ENCODE results near the gene SOCS6.

DNA sequence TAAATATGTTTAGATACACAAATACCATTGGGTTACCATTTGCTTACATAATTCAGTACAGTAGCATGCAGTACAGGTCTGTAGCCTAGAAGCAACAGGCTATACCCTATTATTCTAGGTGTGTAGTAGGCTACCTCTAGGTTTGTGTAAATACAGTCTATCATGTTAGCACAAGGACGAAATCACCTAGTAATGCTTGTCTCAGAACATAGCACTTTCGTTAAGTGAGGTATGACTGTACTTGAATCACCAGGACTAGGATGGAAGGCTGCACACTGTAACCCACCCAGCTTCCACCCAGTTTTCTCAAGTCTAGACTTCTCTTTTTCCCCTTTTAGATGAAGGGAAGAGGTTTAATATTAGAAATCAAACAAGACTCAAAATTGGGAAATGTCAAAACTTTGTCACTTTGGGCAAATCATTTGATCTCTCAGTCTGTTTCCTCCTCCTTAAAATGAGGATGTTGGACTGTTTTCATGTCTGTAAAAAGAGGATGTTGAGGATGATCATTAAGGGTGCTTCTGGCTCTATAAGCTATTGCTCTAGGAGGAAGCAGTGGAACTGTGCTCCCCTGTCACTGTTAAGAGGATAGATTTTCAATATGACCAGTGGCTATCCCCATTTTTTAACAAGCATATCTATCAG is 3.7 kb upstream of the SOCS6 start:
- TF ChIP-seq, protein P1, sequence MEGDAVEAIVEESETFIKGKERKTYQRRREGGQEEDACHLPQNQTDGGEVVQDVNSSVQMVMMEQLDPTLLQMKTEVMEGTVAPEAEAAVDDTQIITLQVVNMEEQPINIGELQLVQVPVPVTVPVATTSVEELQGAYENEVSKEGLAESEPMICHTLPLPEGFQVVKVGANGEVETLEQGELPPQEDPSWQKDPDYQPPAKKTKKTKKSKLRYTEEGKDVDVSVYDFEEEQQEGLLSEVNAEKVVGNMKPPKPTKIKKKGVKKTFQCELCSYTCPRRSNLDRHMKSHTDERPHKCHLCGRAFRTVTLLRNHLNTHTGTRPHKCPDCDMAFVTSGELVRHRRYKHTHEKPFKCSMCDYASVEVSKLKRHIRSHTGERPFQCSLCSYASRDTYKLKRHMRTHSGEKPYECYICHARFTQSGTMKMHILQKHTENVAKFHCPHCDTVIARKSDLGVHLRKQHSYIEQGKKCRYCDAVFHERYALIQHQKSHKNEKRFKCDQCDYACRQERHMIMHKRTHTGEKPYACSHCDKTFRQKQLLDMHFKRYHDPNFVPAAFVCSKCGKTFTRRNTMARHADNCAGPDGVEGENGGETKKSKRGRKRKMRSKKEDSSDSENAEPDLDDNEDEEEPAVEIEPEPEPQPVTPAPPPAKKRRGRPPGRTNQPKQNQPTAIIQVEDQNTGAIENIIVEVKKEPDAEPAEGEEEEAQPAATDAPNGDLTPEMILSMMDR (IDR thresholded peaks at IDR 0.05; ENCODE audit: low read depth, low read length, missing input control), result no peak
- TF ChIP-seq SP1 (IDR thresholded peaks at IDR 0.05), result no peak
- TF ChIP-seq, protein P2, sequence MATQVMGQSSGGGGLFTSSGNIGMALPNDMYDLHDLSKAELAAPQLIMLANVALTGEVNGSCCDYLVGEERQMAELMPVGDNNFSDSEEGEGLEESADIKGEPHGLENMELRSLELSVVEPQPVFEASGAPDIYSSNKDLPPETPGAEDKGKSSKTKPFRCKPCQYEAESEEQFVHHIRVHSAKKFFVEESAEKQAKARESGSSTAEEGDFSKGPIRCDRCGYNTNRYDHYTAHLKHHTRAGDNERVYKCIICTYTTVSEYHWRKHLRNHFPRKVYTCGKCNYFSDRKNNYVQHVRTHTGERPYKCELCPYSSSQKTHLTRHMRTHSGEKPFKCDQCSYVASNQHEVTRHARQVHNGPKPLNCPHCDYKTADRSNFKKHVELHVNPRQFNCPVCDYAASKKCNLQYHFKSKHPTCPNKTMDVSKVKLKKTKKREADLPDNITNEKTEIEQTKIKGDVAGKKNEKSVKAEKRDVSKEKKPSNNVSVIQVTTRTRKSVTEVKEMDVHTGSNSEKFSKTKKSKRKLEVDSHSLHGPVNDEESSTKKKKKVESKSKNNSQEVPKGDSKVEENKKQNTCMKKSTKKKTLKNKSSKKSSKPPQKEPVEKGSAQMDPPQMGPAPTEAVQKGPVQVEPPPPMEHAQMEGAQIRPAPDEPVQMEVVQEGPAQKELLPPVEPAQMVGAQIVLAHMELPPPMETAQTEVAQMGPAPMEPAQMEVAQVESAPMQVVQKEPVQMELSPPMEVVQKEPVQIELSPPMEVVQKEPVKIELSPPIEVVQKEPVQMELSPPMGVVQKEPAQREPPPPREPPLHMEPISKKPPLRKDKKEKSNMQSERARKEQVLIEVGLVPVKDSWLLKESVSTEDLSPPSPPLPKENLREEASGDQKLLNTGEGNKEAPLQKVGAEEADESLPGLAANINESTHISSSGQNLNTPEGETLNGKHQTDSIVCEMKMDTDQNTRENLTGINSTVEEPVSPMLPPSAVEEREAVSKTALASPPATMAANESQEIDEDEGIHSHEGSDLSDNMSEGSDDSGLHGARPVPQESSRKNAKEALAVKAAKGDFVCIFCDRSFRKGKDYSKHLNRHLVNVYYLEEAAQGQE (IDR thresholded peaks at IDR 0.05), result no peak
- TF ChIP-seq RAD21 (IDR thresholded peaks at IDR 0.05), result no peak

Data from liver (tissue), 3 donors.